Measurements from ENCODE around the gene PODNL1.
"Not testable (repeated sequence)": the region's sequence is repeated elsewhere in the genome, so short reads cannot be mapped to it uniquely, and the experiment has no call there.

Gene PODNL1, protein sequence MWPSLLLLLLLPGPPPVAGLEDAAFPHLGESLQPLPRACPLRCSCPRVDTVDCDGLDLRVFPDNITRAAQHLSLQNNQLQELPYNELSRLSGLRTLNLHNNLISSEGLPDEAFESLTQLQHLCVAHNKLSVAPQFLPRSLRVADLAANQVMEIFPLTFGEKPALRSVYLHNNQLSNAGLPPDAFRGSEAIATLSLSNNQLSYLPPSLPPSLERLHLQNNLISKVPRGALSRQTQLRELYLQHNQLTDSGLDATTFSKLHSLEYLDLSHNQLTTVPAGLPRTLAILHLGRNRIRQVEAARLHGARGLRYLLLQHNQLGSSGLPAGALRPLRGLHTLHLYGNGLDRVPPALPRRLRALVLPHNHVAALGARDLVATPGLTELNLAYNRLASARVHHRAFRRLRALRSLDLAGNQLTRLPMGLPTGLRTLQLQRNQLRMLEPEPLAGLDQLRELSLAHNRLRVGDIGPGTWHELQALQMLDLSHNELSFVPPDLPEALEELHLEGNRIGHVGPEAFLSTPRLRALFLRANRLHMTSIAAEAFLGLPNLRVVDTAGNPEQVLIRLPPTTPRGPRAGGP

DNA sequence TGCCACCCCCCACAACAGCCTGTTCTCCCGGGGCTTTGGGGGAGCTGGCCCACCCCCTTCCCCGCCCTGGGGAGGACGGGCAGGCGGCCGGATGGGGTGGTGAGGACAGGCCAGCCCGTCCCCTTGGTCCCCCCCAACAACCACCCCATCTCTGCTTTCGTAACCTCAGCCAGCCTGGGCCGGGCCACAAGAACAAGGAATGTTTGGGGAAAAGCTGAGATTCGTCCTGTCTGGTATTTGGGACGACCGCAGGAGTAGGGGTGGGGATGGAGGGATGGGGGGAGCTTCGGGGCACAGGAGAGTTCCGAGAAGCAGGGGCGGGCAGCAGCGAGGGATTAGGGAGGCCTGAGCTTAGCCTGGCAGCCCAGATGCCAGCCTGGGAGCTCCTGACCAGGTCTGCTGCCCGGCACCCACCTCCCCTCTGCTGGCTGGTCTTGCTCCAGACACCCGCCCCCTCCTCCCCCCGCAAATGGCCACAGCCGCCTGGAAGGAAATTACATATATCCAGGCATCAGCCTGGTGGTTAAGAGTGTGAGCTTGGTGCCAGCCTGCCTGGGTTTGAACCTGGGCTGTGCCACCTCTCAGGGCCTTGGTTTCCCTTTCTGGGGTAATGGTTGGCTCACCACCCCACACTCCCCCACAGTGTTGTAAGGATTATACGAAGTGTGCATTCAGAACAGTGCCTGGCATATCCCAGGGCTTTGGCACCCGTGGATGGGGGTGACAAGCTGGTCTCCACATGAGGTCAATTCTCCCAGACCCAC, at the start of gene PODNL1:
TSS of gene PODNL1 (minus strand) at position 117 of the 764 bp plus-strand sequence. CDS start 236 bp downstream, outside the sequence.
- DNase-seq: no peak

DNA sequence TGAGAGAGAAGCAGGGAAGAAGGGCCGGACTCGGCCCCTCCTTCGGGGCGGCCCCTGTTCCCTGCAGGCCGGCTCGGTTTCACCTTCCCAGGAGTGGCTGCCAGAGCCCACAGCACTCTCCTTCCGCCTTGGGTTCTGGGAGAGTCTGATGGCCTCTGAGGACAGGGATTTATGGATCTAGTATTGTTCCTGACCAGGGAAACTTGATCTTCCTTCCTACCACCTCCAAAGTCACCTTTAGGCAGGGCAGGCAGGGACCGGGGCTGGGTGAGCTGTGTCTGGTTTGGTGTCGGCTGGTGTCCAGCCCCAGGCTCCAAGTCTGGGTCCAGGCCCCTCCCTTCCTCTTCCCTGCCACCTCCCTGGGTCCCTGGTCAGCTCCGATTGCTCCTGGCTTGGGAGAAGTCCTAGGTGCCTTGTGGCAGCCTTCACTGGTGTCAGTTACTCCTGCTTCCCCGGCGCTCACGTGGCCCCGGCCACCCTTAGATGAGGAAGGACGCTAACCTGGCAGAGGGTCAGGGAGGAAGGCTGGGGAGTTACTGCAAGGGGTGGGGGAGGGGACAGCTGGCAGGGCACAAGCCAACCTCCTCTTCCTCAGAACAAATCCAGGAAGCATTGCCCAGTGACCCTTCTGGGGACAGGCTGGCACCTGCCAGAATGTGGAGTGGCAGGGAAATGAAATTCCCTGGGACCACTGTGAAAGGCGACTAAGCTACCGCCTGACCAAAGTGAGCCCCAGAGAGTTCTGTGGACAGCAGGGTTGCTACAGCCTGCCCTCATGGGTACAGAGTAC, 49.1 kb upstream of the PODNL1 start:
- no peak for DNase-seq

DNA sequence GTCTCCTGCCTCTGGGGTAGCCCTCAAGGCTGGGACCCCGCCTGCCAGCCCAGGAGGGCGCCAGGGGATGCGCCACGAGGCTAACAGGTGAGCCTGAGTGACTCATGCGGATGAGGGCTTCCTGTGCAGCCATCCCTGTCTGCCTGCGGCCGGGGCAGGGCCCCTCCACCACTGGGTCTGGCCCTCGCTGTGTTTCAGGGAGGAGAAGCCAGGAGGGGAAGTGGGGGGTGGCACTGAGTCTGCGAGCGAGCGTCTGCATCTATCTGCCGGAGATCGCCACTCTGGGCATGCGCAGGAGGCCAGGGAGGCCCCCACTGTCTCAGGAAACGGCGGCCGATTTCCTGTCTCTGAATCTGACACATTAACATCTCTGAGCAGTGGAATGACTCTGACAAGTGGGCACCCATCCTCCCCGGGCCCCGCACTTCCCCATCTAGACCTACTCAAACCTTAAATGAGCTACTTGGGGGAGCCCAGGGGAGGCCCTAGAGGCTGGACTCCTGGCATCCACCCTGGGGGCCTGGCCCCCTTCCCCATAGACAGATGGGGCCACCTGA, 48.2 kb upstream of the PODNL1 start:
- peak; percentile 72 for DNase-seq

DNA sequence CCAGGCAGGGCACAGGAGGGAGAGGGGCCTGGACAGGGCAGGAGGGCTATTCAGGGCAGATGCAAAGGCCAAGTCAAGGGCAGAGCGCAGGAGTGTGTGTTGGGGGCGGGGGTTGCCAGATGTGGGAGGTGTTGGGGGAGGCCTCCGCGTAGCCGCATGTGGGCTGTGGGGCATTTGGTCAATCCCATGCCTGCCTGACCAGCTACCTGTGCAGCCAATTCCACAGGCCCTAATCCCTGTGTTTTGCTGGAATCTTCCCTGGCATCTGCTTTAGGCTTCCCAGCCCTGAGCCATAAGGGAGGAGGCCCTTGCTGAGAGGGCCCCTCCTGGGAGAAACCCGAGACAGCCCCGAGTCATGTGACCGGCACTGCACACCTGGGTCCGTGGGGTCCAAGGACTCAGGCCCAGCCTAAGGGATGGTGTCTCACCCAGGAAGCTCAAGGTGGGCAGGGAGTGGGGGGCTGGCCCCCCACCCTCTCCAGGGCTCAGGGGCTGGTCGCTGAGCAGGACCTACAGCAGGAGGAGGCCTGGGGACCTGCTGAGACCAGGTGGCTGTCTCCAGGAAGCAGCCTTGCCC, 47.6 kb upstream of the PODNL1 start:
- no peak for DNase-seq

DNA sequence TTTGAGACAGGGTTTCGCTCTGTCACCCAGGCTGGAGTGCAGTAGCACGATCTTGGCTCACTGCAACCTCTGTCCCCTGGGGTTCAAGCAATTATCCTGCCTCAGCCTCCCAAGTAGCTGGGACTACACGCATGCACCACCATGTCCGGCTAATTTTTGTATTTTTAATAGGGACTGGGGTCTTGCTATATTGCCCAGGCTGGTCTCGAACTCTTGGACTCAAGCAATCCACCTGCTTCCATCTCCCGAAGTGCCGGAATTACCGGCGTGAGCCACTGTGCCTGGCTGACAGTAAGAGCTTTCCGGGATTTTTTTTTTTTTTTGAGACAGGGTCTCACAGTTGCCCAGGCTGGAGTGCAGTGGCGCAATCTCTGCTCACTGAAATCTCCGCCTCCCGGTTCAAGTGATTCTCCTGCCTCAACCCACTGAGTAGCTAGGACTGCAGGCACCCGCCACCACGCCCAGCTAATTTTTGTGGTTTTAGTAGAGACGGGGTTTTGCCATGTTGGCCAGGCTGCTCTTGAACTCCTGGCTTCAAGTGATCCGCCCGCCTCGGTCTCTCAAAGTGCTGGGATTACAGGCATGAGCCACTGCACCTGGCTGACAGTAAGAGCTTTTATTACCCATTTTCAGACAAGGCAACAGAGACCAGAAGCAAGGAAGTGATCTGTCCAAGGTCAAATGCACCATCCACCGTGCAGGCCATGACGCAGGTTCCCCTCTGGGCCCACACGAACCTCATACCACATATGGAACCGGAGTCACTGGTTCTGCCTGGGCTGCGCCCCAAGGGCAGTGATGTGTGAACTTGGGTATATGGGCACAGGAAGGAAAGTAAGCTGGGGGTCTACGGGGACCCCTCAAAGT, 46.9 kb upstream of the PODNL1 start:
- no peak for DNase-seq

DNA sequence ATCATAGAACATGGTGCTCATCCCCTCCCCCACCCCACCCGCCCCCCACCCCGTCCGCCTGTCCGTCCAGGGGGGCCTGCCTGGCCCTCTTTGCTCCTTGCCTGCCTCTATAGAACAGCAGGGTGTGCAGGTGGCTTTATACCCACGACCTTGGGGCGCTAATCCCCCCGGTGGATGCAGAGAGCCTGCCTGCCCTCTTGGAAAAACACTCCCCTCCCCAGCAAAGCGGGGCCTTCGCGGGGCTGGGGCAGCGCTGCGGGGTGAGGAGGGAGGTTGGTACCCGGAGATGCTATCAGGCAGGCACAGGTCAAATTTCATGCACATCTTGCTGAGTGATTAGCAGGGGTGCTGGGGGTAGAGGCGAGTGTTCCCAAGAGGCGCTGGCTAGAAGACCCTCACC, 46.0 kb upstream of the PODNL1 start:
- no peak for DNase-seq

DNA sequence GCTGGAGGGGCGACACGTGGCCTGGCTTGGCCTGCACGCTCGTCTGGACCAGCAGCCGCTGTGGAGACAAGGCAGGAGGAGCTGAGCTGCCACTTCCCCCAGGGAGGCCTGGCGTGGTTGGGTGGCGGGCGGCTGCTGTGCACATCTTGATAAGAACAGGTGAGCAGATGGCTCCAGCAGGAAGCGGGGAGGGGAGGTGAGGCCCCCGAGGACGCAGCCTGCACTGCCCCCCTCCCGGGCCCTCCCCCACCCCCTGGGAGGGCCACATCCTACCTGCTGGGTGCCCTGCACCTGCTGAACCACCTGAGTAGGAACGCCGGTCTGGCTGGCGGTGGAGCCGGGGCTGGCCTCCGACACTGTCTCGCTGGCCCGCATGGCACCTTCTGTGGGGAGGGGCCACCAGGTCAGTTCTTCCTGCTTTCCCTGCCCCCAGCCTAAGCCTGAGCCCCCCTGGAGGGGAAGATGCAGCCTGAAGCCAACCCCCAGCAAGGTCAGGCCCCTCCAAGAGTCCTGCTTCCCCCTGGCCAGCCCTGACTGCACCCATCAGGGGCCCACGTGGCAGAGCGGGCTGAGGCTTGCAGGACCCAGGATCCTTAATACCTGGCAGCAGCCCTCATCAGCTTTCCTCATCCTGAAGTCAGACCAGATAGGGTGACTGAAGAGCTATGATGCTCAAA, 45.1 kb upstream of the PODNL1 start:
- DNase-seq: no peak

DNA sequence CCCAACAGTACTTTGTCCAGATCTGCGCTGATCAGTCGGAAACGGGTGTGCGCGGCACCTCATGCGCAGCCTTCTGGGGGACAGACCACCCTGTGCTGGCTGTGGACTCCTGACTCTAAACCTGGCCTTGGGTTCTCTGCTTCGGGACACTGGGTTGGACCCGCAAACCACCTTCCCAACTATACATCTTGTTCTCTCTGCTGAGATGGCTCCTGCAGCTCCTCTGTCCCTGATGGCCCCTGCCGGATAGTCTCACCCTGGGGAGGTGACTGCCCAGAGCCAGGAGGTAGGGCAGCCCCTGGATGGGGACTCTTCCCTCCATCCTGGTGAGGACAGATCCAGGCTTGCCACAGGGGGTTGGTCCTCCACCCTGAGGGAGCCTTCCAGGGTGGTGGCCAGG, 44.6 kb upstream of the PODNL1 start:
- DNase-seq: no peak

DNA sequence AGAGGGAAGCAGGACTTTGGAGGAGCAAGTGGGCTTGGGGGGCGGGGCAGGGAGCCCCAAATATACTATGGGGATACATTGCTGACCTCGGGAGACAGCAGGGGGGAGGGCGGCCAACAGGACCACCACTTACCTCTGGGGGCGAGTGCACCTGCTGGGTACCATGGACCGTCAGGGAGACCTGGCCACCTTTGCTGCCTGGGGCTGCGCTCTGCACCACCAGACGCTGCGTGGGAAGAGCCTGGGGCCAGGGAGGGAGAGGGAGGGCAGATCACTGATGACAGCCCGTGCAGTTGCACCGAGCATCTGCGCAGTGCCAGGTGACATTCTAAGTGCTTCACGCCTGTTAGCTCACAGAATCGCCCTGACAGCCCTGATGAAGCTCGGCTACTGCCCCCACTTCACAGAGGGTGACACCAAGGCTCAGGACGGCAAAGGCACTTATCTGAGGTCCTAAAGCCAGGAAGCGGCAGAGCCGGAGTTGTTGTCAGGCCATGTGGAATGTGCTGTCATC, 43.8 kb upstream of the PODNL1 start:
- DNase-seq: no peak

DNA sequence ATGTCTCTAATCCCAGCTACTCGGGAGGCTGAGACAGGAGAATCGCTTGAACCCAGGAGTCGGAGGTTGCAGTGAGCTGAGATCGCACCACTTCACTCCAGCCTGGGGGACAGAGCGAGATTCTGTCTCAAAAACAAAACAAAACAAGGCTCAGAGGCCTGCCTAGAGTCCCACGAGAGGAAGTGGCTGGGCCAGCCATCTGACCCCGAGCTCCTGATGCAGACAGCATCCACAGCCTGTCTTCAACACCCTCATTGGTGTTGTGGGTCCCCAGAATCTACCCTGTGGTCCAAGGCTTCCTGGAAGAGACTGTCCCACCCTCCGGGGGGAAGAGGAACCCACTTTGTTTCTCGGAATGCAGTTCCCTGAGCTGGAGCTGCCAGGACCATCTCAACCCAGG, 43.2 kb upstream of the PODNL1 start:
- no peak for DNase-seq

DNA sequence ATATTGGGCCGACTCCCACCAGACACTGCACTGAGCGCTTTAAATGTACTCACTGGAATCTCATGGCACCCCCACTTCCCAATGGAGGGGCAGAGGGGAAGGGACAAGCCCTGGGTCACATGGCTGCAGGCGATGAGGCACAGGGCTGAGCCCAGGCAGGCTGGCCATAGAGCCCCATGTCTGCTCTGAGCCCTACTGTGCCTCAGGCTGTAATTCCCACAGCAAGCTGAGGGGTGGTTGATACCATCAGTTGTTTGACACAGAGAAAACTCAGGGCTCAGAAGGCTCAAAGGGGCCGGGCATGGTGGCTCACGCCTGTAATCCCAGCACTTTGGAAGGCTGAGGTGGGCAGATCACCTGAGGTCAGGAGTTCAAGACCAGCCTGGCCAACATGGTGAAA, 42.8 kb upstream of the PODNL1 start:
- peak; percentile 51 for DNase-seq

DNA sequence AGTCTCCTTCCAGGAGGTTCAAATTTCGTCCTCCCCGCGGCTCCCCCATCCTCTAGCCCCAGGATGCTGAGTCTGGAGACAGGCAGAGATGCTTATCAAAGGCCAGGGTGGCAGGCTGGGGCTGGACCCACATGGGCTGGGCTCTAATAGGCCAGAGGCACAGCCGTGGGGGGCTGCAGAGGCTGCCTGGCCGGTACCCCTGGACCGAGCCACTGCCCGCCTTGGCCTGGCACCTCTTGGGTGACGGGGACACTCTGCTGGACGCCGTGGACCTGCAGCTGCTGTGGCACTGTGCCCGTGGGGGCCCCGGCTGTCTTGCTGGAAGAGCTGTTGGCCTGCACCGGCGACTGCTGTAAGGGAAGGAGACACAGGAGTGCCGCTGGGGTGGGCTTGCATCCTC, 42.1 kb upstream of the PODNL1 start:
- no peak for DNase-seq

DNA sequence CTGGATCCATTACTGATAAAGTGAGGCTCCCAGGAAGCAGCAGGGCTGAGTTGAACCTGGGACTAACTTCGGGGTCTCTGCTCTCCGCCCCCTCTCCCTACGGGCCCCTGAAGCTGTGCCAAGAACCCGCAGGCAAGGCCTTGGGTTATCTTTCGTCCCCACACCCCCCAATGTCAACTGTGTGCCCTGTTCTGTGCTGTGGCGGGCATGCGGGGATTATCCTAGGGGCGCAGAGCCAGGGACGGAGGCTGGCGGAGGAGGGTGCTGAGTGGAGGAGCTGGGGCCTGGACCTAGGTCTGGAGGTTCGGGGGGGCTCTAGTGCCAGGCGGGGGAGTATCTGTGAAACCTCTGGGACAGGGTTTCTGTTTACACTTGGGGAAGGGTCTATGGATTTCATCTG, 41.5 kb upstream of the PODNL1 start:
- no peak for DNase-seq

DNA sequence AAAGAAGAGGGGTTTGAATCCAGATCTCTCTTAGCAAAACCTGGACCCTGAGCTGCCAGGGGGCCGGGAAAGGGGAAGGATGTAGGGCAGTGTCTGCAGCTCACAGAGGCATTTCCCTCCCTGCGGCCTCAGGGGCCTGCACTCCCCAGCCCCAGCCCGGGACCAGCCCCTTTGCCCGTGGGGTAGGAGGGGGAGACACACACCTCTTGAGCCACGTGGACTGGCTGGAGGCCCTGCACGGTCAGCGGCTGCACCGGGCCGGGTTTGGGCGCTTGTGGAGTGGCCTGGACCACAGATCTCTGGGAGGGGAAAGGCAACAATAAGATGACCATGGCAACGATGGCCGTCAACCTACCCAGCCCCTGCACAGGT, 41.0 kb upstream of the PODNL1 start:
- DNase-seq: no peak

DNA sequence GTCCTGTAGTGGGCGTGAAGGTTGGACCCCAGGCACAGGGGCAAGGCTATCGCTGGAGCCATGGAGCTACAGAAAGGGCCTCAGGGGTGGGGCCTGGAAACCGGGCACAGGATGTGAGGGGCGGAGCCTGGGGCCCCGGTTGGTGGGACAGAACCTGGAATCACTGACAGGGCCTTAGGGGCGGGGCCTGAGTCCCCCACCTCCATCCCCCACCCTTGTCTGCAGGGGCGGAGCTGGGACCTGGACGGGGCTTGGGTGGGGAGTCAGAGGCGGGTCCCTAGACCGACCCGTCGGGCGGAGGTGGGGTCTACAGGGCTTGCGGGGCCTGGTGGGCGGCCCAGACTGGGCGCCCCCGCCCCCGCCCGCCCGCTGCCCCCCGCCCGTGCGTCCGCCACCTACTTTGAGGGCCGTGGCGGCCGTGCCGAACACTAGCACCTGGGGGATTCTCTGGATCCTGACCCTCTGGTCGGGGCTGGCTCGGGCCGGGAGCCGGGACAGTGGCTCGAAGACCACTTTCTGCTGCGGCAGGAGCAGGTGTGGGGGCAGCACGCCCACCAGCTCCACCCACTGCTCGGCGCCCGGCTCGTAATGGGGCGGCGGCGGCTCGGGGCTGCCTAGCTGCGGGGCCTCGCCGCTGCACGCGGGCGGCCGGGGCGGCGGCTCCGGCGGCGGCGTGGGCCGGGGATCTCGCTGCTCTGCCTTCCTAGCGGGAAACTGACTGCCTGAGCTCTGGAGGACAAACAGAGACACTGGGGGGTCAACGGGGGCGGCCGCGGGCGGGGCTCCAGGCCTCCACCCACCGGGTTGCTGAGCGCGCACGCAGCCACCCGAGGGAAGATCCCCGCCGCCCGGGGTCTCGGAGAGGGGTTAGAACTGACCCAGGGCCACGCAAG, 40.4 kb upstream of the PODNL1 start:
- DNase-seq: no peak

DNA sequence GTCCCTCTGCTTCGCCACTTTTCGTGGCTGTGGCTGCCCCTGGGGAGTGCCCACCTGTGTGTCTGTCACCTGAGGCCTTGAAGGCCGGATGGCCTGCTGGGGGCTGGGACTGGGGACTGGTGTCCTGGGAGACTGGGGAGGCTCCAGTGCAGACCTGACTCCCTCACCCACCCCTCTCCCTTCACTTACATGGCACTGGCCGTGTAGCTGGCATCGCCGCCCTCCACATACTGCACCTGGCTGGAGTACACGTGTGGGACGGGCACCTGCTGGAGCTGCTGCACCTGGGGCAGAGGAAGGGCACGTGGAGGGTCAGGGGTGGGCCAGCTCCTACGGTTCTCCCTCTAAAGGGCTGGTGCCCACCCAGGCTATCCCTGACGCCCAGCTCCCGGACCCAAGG, 39.6 kb upstream of the PODNL1 start:
- DNase-seq: no peak

DNA sequence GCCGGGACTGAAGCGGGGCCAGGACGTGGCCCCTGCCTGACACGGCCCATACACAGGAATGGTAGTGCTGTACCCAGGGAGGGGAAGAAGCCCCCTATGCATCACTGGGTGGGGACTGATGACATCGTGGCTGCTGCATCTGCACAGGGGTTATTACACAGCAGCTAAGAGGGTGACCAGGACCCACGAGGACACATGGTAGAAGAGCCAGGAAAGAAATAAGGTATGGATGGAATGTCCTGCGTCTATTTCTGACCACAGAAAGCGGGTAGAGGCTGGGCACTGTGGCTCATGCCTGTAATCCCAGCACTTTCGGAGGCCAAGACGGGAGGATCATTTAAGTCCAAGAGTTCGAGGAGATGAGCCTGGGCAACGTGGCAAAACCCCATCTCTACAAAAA, 38.2 kb upstream of the PODNL1 start:
- DNase-seq: no peak

DNA sequence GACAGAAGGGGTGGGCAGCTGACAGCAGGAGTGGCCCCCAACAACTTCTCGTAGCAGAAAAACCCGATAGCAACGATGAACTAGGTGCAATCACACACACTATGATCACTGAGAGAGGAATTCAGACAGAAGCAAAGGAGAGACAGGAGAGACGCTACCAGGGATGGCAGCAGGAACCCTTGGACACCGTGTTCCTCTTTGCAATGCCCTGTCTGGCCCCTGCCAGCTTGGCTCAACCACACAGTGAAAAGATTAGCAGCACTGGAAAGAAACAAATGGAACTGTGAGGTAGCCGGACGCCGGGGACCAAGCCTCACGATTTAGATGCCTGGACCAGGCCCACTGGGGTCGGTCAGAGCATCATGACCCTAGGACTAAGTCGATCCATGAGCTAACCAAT, 37.7 kb upstream of the PODNL1 start:
- DNase-seq: no peak

DNA sequence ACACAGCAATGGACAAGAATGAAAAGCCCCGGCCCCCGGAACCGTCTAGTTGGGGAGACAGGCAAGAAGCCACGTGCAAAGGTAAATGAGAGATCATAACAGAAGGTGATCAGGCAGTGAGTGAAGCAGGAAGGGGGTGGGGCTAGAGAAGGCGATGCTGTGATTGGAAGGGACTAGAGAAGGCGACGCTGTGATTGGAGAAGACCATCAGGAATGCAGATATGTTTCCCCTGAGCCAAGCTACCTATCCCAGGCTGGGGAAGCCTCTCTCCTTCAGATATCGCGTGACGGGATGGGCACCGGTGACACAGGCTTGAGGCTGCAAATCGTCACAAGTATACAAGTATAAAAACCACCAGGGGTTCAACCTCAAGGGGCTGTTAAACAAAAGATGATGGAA, 35.9 kb upstream of the PODNL1 start:
- no peak for DNase-seq

DNA sequence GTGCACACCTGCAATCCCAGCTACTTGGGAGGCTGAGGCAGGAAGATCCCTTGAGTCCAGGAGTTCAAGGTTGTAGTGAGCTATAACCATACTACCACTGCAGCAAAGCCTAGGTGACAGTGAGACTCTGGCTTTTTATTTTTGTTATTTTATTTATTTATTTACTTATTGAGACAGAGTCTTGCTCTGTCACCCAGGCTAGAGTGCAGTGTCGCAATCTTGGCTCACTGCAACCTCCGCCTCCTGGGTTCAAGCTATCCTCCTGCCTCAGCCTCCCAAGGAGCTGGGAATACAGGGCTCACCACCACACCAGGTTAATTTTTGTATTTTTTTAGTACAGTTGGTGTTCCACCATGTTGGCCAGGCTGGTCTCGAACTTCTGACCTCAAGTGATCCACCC, 35.3 kb upstream of the PODNL1 start:
- not testable (repeated sequence) for DNase-seq
